Activated CD8-positive, alpha-beta memory T cell treated with anti-CD3 and anti-CD28 coated beads for 4 hours (primary cell): ENCODE results near the gene INTS1.

Experiments
- DNase-seq, 2 donors: peaks; one replicate each; pipeline ENCODE4 v3.0.0-alpha.2; 2020; ENCODE audit warnings: low read depth in 2 of 2

INTS1 gene

DNA sequence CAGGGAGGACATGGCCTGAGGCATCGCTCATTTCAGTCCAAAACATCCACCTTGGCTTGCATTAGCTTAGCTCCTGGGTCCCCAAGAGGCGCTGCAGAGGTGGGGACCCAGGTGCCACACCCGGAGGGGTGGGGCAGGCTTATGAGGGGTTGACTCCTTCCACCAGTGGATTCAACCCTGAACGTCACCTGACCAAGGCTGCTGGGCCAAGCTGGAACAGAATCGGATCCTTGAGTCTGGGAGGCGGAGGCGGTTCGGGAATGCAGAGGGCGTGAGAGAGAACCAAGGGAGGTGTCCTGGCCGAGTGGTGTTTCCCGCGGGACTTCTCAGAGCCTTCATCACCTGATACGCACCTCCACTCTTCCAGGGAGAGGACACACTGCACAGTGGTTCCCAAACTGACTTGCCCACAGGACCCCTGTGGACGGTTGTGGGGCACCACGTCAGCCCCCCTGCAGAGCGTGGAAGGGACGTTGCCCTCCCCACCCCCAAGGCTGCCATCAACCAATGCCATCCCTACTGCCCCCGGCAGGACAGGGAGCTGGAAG lies 40.4 kb downstream of the INTS1 start:
- no peak for DNase-seq

DNA sequence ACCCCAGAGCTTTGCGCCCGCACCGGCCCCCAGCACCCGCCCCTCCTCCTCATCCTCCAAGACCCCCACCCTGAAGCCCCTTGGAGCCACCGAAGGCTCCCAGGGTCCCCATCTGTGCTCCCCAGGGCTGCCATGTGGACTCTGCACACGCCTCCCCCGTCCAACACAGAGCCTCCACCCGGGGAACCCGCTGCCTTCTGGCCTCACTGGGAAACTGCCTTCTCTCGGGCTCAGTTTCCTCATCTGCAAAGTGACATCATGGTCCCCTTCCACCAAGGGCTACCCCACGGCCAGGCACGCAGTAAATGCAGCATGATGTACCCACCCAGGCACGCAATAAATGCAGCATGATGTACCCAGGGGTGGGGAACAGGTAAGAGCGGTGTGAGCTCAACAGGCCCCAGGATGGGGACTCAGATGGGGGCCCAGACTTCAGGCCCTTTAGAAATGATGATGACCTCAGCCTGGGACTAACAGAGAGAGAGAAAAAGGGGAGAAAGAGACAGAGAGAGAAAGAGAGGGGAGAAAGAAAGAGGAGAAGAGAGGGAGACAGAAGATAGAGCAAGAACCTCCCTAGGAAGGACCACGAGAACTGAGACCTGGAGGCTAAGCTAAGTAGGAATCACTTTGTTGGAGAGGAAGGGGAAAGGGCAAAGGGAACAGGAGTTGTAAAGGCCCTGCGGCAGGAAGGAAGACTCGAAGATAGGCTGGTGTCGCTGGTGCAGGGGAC lies 42.4 kb downstream of the INTS1 start:
- DNase-seq: no peak

DNA sequence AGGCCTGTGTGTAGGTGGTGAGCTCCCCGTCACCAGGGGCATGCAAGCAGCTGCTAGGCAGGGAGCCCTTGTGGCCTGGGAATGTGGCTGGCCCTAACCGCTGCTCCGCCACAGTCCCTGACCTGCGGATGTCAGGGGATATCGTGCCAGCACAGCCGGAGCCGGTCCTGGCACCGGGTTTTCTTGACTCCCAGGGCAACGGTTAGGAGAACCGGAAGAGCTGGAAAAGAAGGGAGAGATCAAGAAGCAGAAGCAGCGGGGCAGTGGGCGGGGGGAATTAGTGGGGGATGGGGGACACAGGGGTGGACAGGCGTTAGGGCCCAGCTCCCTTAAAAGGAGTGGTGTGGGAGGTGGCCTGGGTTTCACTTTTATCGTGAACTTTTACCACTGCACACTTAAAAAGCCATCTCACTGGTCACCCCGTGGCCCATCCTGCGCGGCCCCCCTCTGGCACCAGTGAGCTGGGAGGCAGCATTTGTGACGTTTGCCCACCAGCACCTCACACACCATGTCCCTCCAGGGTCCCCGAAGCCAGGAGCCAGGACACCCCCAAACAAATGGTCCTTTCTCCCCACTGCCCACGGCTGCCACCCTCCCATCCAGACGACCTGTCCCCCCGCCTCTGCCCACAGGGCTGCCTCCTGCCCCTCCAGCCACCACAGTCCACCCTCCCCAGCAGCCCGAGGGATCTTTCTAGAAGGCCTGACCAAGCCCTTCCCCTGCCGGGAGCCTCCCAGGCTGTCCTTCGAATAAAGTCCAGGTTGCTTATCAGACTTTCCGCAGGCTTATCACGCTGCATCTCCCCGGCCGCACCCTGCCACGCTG lies 43.2 kb downstream of the INTS1 start:
- no peak for DNase-seq

DNA sequence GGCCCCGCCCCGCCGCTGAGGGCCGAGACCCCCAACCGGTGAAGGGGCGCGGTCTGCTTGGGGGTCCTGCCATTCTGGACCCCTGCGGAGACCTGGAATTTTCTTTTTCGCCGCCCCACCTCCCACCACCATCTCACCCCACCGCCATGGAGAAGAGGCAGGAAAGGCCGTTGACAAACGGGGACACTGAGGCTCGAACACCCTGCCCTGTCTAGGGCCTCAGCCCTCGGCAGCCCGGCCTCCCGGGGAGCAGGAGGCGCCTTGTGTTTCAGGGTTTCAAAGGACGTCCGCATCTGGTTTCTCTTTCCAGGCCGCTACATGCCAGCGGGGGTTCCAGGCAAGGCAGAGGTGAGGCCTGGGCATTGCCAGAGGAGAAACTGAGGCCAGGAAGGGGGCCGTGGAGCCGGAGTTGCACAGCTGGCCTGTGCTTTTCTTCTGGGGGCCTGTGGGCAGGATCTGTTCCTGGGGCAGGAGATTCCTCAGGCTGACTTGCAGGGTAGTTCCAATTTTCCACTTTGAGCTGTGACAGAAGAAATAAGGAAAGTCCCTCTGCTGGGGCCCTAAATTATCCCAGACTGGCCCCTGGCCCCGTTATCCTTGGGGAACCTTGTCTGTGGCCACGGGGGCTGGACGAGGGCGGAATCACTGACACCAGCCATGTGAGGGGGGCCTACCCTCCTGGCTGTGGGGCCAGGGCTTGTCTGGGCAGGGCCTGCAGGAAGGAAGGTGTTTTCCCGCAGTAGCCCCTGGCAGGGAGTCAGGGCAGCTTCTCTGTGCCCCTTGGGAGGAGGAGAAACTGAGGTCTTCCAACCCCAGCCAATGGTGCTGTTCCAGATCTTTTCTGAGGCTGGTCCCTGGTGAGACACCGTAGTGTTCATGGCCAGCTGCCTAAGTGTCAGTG lies 44.0 kb downstream of the INTS1 start:
- DNase-seq: no peak

DNA sequence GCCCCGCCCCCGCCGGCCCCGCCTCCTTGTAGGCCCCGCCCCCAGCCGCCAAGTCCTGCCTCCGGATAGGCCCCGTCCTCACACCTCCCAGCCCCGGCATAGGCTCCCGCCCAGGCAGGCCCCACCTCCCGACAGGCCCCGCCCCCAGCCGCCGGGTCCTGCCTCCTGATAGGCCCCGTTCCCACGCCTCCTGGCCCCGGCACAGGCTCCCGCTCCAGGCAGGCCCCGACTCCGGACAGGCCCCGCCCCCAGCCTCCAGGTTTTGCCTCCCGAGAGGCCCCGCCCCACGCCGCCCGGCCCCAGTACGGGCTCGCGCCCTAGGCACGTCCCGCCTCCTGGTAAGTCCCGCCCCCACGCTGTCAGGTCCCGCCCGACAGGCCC lies 44.7 kb downstream of the INTS1 start:
- peak; percentile 86 to 92 for DNase-seq

DNA sequence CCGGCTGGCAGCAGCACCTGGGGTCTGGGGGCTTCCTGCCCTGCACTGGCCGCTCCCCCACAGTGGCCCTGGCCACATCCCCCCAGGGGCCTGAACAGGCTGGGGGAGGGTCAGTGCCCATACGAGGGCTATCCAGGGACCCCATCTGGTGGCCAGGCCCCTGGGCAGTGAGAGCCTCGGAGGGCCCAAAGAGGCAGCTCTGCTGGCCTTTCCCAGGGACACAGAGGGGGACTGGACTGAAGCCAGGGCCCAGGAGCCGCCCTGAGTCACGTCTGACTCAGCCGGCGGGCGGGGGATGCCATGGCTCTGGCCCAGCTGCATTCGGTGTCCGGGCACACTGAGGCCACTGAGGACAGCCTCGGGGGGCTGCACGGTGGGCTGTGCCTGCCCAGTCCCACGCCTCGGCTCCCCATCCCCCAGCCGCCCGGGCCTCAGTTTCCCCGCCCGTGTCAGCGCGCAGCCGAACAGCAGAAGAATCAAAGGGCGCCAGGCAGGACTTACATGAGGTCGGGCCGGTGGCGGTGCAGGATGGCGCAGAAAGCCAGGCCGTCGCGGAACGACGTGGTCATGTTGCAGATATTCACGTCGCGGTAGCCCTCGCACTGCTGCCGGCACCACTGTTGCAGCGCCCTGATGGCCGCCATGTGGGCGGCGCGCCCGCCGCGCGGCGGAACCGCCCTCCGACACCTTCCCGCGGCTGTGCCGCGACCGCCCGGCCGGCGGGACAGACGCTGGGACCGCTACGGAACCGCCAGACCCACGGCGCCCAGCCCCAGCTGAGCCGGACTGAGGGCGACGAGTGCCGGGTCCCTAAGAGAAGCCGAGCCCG lies 45.3 kb downstream of the INTS1 start, which contains the start of gene MICALL2:
TSS of gene MICALL2 (minus strand) at position 788 of the 829 bp plus-strand sequence. CDS start at position 644, 144 bp downstream.
- no peak for DNase-seq

DNA sequence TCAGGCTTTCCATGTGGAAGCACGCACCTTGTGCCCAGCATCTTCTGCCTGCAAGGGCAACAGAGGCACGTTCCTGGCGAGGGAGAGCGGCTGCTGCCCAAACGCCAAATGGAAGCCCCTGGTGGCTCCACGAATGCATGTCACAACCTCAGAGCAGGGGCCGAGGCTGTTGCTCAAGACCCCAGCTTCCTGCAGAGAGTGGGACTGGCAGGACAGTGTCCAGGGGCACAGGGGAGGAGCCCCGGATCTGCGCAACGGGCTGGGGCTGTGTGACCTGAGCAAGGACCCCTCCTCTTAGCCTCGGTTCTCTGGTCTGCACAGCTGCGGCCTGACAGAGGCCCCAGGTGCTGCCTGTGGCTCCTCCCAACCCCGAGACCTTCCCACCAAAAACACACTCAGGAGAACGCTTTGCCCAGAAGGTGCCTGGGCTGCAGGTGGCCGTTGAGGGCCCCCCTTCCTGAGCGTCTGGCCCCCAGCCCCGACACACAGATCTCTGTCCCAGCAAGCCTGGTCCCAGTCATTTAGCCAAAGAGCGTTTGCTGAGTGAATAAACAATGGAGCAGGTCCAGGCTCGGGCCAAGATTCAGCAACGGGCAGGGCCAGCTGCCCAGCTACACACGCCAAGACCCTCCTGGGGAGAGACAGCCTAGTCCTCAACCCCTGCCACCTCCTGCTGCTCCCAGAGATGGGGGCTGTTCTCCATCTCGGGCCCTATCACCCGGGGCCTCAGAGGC lies 46.1 kb downstream of the INTS1 start:
- DNase-seq: no peak

DNA sequence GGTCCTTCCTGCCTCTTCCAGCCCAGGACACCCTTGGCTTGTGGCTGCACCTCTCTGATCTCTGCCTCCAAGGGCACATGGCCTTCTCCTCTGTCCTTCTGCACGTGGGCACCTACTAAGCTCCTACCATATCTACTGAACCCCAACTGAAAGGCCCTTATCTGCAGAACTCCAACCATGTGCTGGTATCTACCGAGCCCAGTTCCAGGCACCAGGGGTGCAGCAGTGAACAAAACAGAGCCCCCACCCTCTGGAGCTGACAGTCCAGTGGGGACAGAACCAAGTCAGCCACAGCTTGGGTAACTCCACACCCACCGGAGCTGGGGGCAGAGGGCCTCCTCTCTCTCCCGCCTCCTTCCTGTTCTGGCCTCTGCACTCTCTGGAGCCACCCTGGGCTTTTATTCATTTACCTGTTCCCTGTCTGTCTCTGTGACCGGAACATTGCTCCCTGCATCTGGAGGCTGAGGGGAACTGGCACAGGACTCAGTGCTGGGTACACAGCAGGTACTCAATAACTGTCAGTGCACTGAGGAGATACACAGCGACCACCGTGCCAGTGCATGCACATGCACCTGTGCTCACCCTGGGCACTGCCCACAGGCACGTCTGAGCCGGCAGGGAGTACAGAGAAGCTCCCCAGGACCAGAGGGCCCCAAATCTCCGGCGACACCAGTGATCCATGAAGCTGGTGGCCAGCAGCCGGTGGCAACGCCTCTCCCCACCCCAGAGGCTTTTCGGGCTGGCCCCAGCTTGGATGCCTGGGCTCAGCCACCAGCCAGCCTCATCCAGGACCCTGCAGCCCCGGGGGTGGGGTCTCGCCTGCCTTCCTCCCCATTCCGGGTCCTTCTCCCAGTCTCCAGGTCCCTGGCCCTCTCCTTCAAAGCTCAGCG lies 46.9 kb downstream of the INTS1 start:
- no peak for DNase-seq

DNA sequence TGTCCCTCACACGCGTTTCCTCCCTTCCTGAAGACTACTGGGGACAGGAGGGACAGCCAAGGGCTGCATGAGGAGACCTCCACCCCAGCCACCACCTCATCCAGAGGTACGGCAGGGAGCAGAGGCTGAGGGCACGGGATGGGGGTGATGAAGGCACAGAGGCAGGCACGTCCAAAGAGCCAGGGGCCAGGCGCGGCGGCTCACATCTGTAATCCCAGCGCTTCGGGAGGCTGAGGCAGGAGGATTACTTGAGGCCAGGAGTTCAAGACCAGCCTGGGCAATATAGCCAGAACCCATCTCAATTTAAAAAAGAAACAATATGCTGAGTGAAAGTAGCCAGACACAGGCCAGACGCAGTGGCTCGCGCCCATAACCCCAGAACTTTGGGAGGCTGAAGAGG lies 48.2 kb downstream of the INTS1 start:
- DNase-seq: no peak

DNA sequence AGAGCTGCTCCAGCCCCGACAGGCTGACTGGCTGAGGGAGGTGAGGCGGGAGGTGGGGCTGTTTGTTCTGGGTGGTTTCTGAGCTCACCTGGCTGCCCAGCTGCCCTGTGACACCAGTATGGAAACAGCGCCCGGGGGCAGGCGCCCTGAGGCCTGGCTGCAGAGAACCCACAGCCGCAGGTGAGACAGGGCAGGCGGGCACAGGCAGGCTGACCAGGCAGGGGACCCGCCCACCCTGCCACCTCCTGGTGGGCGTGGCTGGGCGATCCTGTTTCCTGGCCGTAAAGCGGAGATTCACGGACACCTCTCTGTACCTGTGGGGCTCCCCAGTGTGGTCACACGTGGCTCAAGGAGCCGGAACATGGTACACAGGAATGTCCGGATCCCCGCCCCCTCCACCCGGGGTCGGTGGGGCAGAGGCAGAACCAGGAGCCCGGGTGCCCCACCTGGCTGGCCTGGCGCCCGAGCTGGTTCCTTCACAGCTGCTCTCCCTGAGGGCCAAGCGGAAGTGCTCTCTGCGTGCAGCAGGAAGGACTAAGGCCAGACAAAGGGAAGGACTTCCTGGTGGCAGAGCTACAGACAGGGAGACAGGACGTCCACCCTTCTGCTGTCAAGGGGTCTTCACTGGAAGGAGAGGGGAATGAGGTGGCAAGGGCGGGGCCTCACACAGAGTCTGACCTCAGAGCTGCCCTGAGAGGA lies 48.8 kb downstream of the INTS1 start:
- no peak for DNase-seq

DNA sequence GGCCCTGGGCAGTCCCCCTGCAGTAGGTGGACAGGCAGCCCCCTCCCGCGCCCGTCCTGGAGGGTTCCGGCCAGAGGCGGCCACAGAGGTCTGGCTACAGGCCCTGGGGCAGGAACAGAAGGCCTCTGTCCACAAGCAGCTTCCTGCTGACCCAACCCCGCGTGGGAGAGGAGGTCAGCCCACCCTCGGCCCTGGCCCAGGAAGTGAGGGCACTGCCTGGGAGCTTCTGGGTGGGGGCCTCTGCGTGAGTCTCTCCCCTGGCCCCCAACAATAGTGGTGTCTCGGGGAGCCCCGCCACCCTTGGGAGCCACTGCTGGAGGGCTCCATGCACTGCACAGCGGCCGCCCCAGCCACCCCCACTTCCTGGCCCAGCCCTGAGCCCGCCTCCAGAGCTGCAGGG lies 49.6 kb downstream of the INTS1 start:
- no peak for DNase-seq

DNA sequence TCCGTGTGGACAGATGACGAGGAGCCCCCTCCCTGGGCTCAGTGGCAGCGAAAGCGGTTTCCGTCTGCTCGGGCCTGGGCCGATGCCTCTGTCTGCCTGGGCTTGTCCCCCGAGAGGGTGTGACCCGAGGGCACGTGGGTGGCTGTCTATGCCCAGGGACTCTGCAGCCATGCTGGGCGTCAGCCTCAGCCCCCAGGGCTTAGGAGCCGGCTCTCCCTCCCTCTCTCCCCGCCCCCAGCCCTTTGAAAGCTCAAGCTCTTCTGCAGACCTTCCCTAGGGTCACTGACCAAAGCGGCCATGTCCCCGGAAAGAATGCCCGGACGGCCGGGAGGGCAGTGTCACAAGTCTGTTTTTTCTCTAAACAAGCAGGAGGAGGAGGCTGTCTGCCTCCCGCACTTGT lies 52.0 kb downstream of the INTS1 start:
- DNase-seq: no peak

DNA sequence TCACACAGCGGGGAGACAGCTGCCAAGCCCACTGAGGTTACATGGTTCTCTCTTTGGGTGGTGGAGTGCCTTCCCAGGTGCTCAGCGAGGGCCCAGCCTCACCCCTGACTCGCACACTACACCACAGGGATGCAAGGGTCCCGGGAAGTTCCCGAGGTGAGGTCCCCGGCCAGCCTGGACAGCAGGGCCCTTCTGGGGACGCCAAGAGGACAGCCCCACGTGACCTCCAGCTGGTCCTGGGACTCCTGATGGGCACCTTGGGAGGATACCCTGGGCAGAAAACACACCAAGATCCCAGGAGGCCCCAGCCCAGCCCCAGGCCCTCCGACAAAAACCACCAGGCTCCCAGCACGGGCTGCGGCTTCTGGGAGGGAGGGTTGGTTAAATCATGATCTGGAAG lies 53.2 kb downstream of the INTS1 start:
- no peak for DNase-seq

DNA sequence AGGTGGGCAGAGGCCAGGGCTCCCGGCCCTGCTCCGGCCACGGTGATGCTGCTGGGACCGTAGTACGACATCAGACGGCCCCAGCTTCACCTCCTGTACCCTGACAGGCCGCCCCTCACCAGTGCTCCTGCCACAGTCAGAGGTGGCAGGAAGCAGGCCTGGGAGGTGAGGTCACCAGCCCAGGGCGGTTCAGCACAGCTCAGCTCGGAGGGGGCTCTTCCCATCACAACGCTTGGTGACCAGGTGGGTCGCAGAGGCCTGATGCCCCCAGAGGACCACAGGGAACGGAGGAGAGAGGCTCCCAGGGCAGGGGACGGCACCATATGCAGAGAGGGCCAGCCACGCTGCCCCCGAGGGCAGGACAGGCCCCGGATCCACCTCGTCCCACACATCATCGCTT lies 53.8 kb downstream of the INTS1 start:
- no peak for DNase-seq

DNA sequence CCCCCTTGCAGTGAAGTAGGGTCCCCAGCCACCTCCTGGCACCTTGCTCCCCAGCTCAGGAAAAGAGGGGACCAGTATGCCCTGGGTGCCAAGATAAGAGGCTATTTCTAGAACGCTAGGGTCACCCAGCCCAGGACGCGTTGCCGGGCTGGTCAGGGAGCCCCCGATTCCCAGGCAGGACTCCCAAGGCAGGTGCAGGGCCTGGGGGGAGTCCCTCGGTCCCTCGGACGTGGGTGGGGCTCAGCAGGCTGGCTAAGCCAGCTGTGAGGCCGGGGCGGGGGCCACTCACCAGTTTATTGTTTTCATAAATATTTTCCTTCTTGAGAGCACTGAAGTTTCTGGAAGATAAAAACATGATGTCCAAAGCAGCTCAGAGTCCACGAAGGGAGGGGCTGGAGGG lies 54.2 kb downstream of the INTS1 start:
- DNase-seq: no peak

DNA sequence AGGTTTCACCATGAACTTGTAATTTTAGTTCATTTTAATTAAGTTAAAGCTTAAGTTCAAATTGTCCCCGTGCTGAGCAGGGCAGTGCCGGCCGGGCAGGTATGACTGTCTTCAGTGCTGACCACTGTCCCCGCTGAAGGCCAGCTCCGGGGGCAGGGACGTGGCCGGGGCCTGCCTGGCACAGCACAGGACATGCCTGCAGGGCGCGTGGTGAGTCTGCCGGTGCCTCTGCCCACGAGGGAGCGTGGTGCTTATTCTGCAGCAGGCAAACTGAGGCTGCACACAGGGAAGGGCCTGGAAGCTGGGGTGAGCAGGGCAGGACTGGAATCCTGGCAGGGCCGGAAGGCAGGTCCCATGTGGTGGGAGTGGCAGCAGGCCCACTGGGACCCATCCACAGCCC lies 54.7 kb downstream of the INTS1 start:
- DNase-seq: no peak

DNA sequence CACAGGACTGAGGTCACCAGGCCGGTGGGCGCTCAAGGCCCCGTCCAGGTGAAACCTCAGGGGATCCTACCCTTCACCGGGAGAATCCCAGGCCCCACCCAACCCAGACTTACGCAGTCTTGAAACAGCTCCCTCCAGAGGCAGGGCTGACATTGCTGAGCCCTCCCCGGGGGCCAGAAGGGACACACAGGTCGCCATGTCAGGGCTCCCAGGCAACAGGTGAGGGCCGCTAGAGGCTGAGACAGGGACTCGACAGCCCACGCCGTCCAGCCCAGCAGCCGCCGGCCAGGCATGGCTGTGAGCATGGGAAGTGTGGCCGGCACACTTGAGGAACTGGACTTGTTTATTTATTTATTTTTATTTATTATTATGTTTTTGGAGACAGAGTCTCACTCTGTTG lies 55.2 kb downstream of the INTS1 start:
- DNase-seq: no peak

DNA sequence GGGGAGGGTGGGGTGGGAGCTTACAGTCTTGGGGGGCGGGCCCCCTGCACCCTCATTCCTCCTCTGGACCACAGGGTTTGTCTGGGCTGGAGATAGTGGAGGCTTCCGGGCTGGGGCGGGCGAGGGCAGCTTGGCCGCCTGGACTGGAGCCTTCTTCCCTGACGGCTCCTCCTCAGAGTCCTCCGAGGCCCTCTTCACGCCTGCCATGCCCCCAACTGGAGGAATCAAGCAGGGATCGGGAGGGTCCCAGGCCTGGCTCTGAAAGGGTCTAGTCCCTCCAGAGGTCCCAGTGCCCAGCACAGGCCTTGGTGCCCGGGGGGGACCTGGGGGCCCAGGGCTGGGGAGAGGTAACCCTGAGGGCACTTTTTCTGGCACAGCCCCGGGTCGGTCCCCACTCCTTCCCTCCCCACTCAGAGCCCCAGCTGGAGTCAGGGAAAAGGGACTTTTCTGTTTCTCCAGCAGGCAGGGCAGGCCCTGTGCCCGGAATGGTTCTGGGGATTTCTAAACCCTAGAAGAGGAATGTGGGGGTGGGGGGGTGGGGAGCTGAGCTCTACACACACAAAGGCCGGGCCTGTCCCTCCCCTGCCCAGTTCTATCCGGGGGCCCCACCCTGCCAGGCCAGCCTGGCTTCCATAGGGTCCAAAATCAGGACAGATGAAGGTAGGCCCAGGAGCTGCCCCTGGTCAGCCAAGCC lies 56.5 kb downstream of the INTS1 start:
- no peak for DNase-seq
